Right lobe of liver (tissue), 6 donors: Measurements from ENCODE around the gene APOC3. TPM values are rescaled to one million over a fixed set of nuclear protein-coding genes. Genes with fewer than 3 reads are reported as not detected.

Source experiments
- ATAC-seq, 4 donors: fragments of 200-7000 bp; cut with Tn5 transposase; one replicate each; pipeline ENCODE4 v1.9.1; 2020; ENCODE audit warnings: mild to moderate bottlenecking in 4 of 4, moderate library complexity in 4 of 4
- DNase-seq, 3 donors: peaks; one replicate each; pipeline ENCODE4 v3.0.0-alpha.2; 2020
- H3K27ac ChIP-seq, 3 donors: fragments of 200-600 bp; one replicate each; pipeline ENCODE4 v1.8.0; 2022
- H3K27me3 ChIP-seq, 2 donors: fragments of 200-600 bp; one replicate each; pipeline ENCODE4 v1.8.0; 2022
- H3K36me3 ChIP-seq, 4 donors: fragments of 200-600 bp; sonication (generic) in 1 of 4; one replicate each; pipeline versions ENCODE4 v1.5.1 to v1.8.0; 2017 to 2022; ENCODE audit warnings: control low read depth in 1 of 4
- H3K4me1 ChIP-seq, 4 donors: fragments of 200-600 bp; sonication (generic) in 1 of 4; one replicate each; pipeline versions ENCODE4 v1.5.1 to v1.8.0; 2017 to 2022; ENCODE audit warnings: control low read depth in 1 of 4
- H3K4me3 ChIP-seq, 3 donors: fragments of 200-600 bp; one replicate each; pipeline ENCODE4 v1.8.0; 2022
- H3K9me3 ChIP-seq, 4 donors: fragments of 200-600 bp; sonication (generic) in 1 of 4; one replicate each; pipeline versions ENCODE4 v1.5.1 to v1.8.0; 2017 to 2022; ENCODE audit warnings: control low read depth in 1 of 4
- CTCF ChIP-seq, 4 donors: fragments of 200-600 bp in 3 of 4; fragments of 450-650 bp in 1 of 4; IDR thresholded peaks; one replicate each; pipeline versions ENCODE4 v1.5.1 to v1.8.0; 2016 to 2022; ENCODE audit warnings: antibody characterized with exemption in 4 of 4, mild to moderate bottlenecking in 2 of 4
- POLR2A ChIP-seq: fragments of 450-650 bp; IDR thresholded peaks from one replicate; pipeline ENCODE4 v1.6.1; 2017; ENCODE audit warnings: antibody characterized with exemption, mild to moderate bottlenecking
- WGBS: methylation state at CpG from one replicate; pipeline ENCODE4 v1.1.6; 2018; ENCODE audit warnings: low coverage, low lambda C conversion rate; ENCODE audit not compliant: insufficient coverage; ENCODE audit errors: missing lambda C conversion rate; 5-methylcytosine and 5-hydroxymethylcytosine counted together
- intact Hi-C, 2 donors: fragments of 100-400 bp; cut with DNase I; formaldehyde crosslinking; loops; one replicate each; pipeline versions ENCODE4 v1.11.2 to v1.14.1; 2022
- total RNA-seq, 6 experiments: library from RNA; depleted of rRNA in 2 of 6; stranded (reverse); fragments of >200 nt in 2 of 6; fragmentation: NEBNext Ultra II Directional in 3 of 6; extraction: Animal tissue kit (Norgen Biotek cat#: 25700) in 3 of 6; gene quantifications; one replicate each; pipeline versions ENCODE4 v1.1.0 to v1.2.4, GENCODE V29; 2016 to 2023
- donor health status: DM: no; HTN: yes; CAD: no.
- donor health status: DM: no; HTN: no; CAD: no.
- donor health status: DM: no; HTN: no; CAD: no.
- donor health status: DM: no; HTN: yes; CAD: no.
- donor health status: DM: no; HTN: yes; CAD: no.

APOC3 gene
- total RNA-seq, 6 experiments from 2014 or later, result 4,225 to 15,106 (median 9,815) TPM

GRCh38 chr11:116821050-116821918 lies 8.4 kb upstream of the APOC3 start:
- Histone ChIP-seq H3K9me3 (no peaks in the 10 kb centered on the region), H3K4me1 (peaks cover 0 to 16% (median 7%) of the 10 kb centered on the region in 4 donors), H3K4me3 (no peak overlapping the region), H3K36me3 (no peaks in the 10 kb centered on the region), H3K27me3 (no peaks in the 10 kb centered on the region), H3K27ac (no peak overlapping the region)
- ATAC-seq, result no peak
- TF ChIP-seq CTCF (IDR thresholded peaks at IDR 0.05) (no peak), POLR2A (no peak)
- intact Hi-C loops, result no loop called here
- DNase-seq, result no peak
- WGBS, result 96% methylated on average over 12 of the region's 51 CpGs

DNA sequence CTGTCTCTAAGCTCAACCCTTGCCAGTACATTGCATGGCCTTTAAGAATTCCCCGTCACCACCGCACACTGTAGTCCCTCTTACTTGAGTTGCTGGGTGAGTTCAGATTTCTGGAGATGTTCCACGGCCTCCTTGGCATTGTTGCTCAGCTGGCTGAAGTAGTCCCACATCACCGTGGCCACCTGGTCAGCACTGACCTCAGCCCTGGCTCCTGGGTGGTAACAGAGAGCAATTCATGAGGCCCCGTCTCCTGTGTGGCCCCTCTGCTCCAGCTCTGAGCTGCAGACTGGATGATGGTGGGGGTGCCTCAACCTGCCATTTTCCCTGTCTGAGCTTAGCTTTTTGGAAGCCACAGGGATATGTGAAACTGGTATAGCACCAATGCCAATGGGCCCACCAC lies 7.1 kb upstream of the APOC3 start:
- H3K4me3 ChIP-seq, result no peak overlapping the region
- WGBS, result 70% methylated on average over 3 of the region's 5 CpGs

GRCh38 chr11:116823031-116823843 lies 6.5 kb upstream of the APOC3 start, which contains the start of gene APOA4:
APOA4 (minus strand) TSS chr11:116823304; CDS start chr11:116823191, 113 bp downstream.
- ATAC-seq, result no peak
- Histone ChIP-seq H3K4me1 (peaks cover 0 to 30% (median 15%) of the 10 kb centered on the region in 4 donors), H3K27ac (no peak within 1 kb of the TSS), H3K36me3 (no peaks in the 10 kb centered on the region), H3K4me3 (no peak within 1 kb of the TSS), H3K27me3 (no peaks in the 10 kb centered on the region), H3K9me3 (no peaks in the 10 kb centered on the region)
- no peak for TF ChIP-seq CTCF (IDR thresholded peaks at IDR 0.05)
- no peak for TF ChIP-seq POLR2A
- 30% methylated on average over 3 of the region's 16 CpGs for WGBS
- intact Hi-C loops, result no loop called here
- DNase-seq, result no peak

More for the DNA sequence above, 7.1 kb upstream of the APOC3 start:
- no peak overlapping the region for H3K27ac ChIP-seq
- intact Hi-C loops, result no loop called here
- peaks cover 0 to 24% (median 11%) of the 10 kb centered on the region in 4 donors for H3K4me1 ChIP-seq
- ATAC-seq, result no peak
- no peaks in the 10 kb centered on the region for H3K9me3 ChIP-seq
- no peak for TF ChIP-seq POLR2A
- no peaks in the 10 kb centered on the region for H3K27me3 ChIP-seq
- no peak for DNase-seq
- no peaks in the 10 kb centered on the region for H3K36me3 ChIP-seq

DNA sequence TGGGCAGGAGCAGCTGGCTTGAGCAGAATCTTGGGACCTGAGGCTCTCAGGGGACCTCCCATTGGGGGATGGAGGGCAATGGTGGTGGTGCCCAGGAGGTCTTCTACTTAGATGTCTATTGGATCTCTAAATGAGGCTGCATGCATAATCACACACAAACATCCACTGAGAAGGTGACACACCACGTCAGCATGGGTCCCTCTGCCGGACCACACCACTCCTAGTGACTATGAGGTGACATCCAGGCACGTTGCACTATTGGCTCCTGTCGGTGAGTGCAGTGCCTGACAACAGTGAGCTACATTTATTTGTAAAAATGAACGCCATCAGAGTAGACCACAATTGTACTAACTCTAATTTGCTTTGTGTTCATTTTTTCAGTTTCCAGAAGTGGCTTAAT lies 4.3 kb upstream of the APOC3 start:
- 17% methylated on average over 3 of the region's 5 CpGs for WGBS
- intact Hi-C loops, result no loop called here
- DNase-seq, result peak in 2 of 3 donors; percentile 68 to 74
- no peak overlapping the region for H3K4me3 ChIP-seq
- H3K9me3 ChIP-seq, result no peaks in the 10 kb centered on the region
- H3K27me3 ChIP-seq, result no peaks in the 10 kb centered on the region
- ATAC-seq, result peak in 3 of 4 donors; percentile 12 to 40 (median 39)
- H3K4me1 ChIP-seq, result peaks cover 0 to 37% (median 17%) of the 10 kb centered on the region in 4 donors
- no peaks in the 10 kb centered on the region for H3K36me3 ChIP-seq
- peak overlapping the region; percentile 67 to 82 (median 70) for H3K27ac ChIP-seq
- no peak for TF ChIP-seq POLR2A
- peak in 3 of 4 donors; percentile 30 to 36 (median 32) for TF ChIP-seq CTCF (IDR thresholded peaks at IDR 0.05)
